ENCODE data around the gene RNU6-1. TPM values are rescaled to one million over a fixed set of nuclear protein-coding genes. Genes with fewer than 3 reads are reported as not detected.

RNU6-1 gene
- total RNA-seq, 1 donor from 2014 or later = not detected

- no peak for TF ChIP-seq CTCF (IDR thresholded peaks at IDR 0.05)
- Histone ChIP-seq H3K27me3 (ENCODE audit: low read depth) (peaks cover 88% of the 10 kb centered on the region), H3K4me1 (peaks cover 19% of the 10 kb centered on the region), H3K9me3 (peaks cover 6% of the 10 kb centered on the region), H3K36me3 (no peaks in the 10 kb centered on the region), H3K4me3 (no peak overlapping the region), H3K27ac (no peak overlapping the region)
- ATAC-seq = peak in 1 of 2 donors; percentile 16
- no peak for DNase-seq
- intact Hi-C loops (cut with DNase I) = no loop called here
Observed at GRCh38 chr15:67820122-67820991, 19.5 kb downstream of the RNU6-1 start.

- H3K27me3 ChIP-seq (ENCODE audit: low read depth) = peaks cover 81% of the 10 kb centered on the region
Observed at GRCh38 chr15:67819636-67820035, 20.2 kb downstream of the RNU6-1 start.

GRCh38 chr15:67818464-67818863 is 21.4 kb downstream of the RNU6-1 start:
- H3K27ac ChIP-seq = no peak overlapping the region
- intact Hi-C loops (cut with DNase I) = no loop called here
- H3K9me3 ChIP-seq = peaks cover 7% of the 10 kb centered on the region
- ATAC-seq = no peak
- no peak overlapping the region for H3K4me3 ChIP-seq
- peaks cover 69% of the 10 kb centered on the region for H3K27me3 ChIP-seq (ENCODE audit: low read depth)
- no peak for DNase-seq
- H3K4me1 ChIP-seq = peaks cover 10% of the 10 kb centered on the region
- H3K36me3 ChIP-seq = no peaks in the 10 kb centered on the region
- TF ChIP-seq CTCF (IDR thresholded peaks at IDR 0.05) = no peak

More at GRCh38 chr15:67819636-67820035, 20.2 kb downstream of the RNU6-1 start:
- ATAC-seq (no peak), DNase-seq (no peak)
- H3K36me3 ChIP-seq = no peaks in the 10 kb centered on the region
- TF ChIP-seq CTCF (IDR thresholded peaks at IDR 0.05) = no peak
- H3K4me1 ChIP-seq = peaks cover 12% of the 10 kb centered on the region
- H3K27ac ChIP-seq = no peak overlapping the region
- intact Hi-C loops (cut with DNase I) = no loop called here
- peaks cover 7% of the 10 kb centered on the region for H3K9me3 ChIP-seq
- no peak overlapping the region for H3K4me3 ChIP-seq

GRCh38 chr15:67816668-67817067 is 23.2 kb downstream of the RNU6-1 start:
- Histone ChIP-seq H3K4me1 (peaks cover 10% of the 10 kb centered on the region), H3K36me3 (no peaks in the 10 kb centered on the region), H3K27ac (no peak overlapping the region), H3K27me3 (ENCODE audit: low read depth) (peaks cover 51% of the 10 kb centered on the region), H3K9me3 (peaks cover 7% of the 10 kb centered on the region), H3K4me3 (no peak overlapping the region)
- ATAC-seq (no peak), DNase-seq (no peak)
- intact Hi-C loops (cut with DNase I) = no loop called here
- TF ChIP-seq CTCF (IDR thresholded peaks at IDR 0.05) = no peak

GRCh38 chr15:67815036-67815592 is 24.7 kb downstream of the RNU6-1 start:
- Histone ChIP-seq H3K4me1 (peaks cover 2% of the 10 kb centered on the region), H3K9me3 (peaks cover 7% of the 10 kb centered on the region), H3K27ac (no peak overlapping the region), H3K27me3 (ENCODE audit: low read depth) (peaks cover 35% of the 10 kb centered on the region), H3K4me3 (no peak overlapping the region), H3K36me3 (no peaks in the 10 kb centered on the region)
- DNase-seq (no peak), ATAC-seq (no peak)
- TF ChIP-seq CTCF (IDR thresholded peaks at IDR 0.05) = no peak
- intact Hi-C loops (cut with DNase I) = no loop called here
